IMR-90 (cell line): ENCODE data around the gene ATXN1. TPM values are rescaled to one million over a fixed set of nuclear protein-coding genes. Genes with fewer than 3 reads are reported as not detected.
A peak's percentile ranks its signal among the peaks of the same experiment; 100 is the strongest.

Experiments
- ATAC-seq: fragments of 200-7000 bp; cut with Tn5 transposase; 2 replicates; pipeline ENCODE4 v1.9.1; 2020; ENCODE audit warnings: low read depth, mild to moderate bottlenecking, moderate library complexity
- BruUV-seq: library from RNA; stranded (reverse); fragments of 400-500 nt; replicated peaks from 2 replicates; lab custom pipeline; 2021; lab: Mats Ljungman, UMichigan
- CTCF ChIA-PET: fragments of 300-600 bp; formaldehyde crosslinking; extraction: SDS; loops from one replicate; lab custom pipeline; 2021; ENCODE audit warnings: antibody characterized with exemption; lab: Yijun Ruan, JAX
- POLR2A ChIA-PET: fragments of 300-600 bp; sonication (Branson Sonifier 250); formaldehyde crosslinking; loops from one replicate; lab custom pipeline; 2022; ENCODE audit warnings: antibody characterized with exemption; ENCODE audit not compliant: unreplicated experiment; lab: Charles Lee
- DNase-seq: peaks from one replicate; pipeline ENCODE4 v3.0.0; 2013
- H2AFZ ChIP-seq: replicated peaks from 2 replicates; pipeline ENCODE3; 2013; ENCODE audit warnings: low read length, mild to moderate bottlenecking; ENCODE audit not compliant: poor library complexity
- H2AK5ac ChIP-seq: 2 replicates; pipeline ENCODE4 v1.6.1; 2013; ENCODE audit warnings: low read depth, low read length, inconsistent platforms
- H2AK9ac ChIP-seq: replicated peaks from 2 replicates; pipeline ENCODE3; 2013; ENCODE audit warnings: mild to moderate bottlenecking, low read depth, low read length, moderate library complexity; ENCODE audit not compliant: poor library complexity
- H2BK120ac ChIP-seq: 2 replicates; pipeline ENCODE4 v1.6.1; 2013; ENCODE audit warnings: low read depth, low read length, inconsistent platforms
- H2BK15ac ChIP-seq: 3 replicates; pipeline ENCODE4 v1.6.1; 2013; ENCODE audit warnings: low read depth, low read length, inconsistent platforms
- H2BK20ac ChIP-seq: 2 replicates; pipeline ENCODE4 v1.6.1; 2013; ENCODE audit warnings: low read depth, mild to moderate bottlenecking, inconsistent platforms, low read length, moderate library complexity
- H2BK5ac ChIP-seq: 2 replicates; pipeline ENCODE4 v1.6.1; 2013; ENCODE audit warnings: mild to moderate bottlenecking, low read depth, low read length, inconsistent platforms; ENCODE audit not compliant: poor library complexity, severe bottlenecking
- H3K14ac ChIP-seq: replicated peaks from 2 replicates; pipeline ENCODE4 v1.6.1; 2013; ENCODE audit warnings: low read depth, low read length, inconsistent platforms
- H3K18ac ChIP-seq: 2 replicates; pipeline ENCODE4 v1.6.1; 2013; ENCODE audit warnings: low read depth, low read length, control low read depth
- H3K23ac ChIP-seq: 2 replicates; pipeline ENCODE4 v1.6.1; 2013; ENCODE audit warnings: low read depth, low read length, inconsistent platforms
- H3K27ac ChIP-seq: 2 replicates; pipeline ENCODE4 v1.5.1; 2013; ENCODE audit warnings: mild to moderate bottlenecking, control low read depth, low read length; ENCODE audit not compliant: insufficient read depth
- H3K27me3 ChIP-seq: 2 replicates; pipeline ENCODE4 v1.6.1; 2013; ENCODE audit warnings: low read length; ENCODE audit not compliant: control insufficient read depth, insufficient read depth
- H3K36me3 ChIP-seq: 2 replicates; pipeline ENCODE4 v1.6.1; 2013; ENCODE audit warnings: low read length, mixed read lengths; ENCODE audit not compliant: control insufficient read depth, insufficient read depth
- H3K4ac ChIP-seq: 2 replicates; pipeline ENCODE4 v1.6.1; 2013; ENCODE audit warnings: low read depth, low read length, inconsistent platforms
- H3K4me1 ChIP-seq: 2 replicates; pipeline ENCODE4 v1.6.1; 2013; ENCODE audit warnings: low read length, mixed read lengths; ENCODE audit not compliant: control insufficient read depth, insufficient read depth
- H3K4me2 ChIP-seq: 2 replicates; pipeline ENCODE4 v1.6.1; 2013; ENCODE audit warnings: low read depth, mild to moderate bottlenecking, control low read depth, low read length, moderate library complexity
- H3K4me3 ChIP-seq: 2 replicates; pipeline ENCODE4 v1.5.1; 2013; ENCODE audit warnings: low read depth, mild to moderate bottlenecking, control low read depth, low read length, moderate library complexity; ENCODE audit not compliant: insufficient read depth
- H3K56ac ChIP-seq: 2 replicates; pipeline ENCODE4 v1.6.1; 2013; ENCODE audit warnings: low read length, inconsistent platforms; ENCODE audit not compliant: insufficient read depth; ENCODE audit errors: extremely low read depth
- H3K79me1 ChIP-seq, 2 experiments: 2 replicates each; pipeline ENCODE4 v1.6.1; 2013; ENCODE audit warnings: low read length in 2 of 2, inconsistent platforms in 1 of 2, low read depth in 1 of 2
- H3K9ac ChIP-seq: 2 replicates; pipeline ENCODE4 v1.6.1; 2013; ENCODE audit warnings: low read depth, low read length, control low read depth
- H3K9me1 ChIP-seq: 2 replicates; pipeline ENCODE4 v1.6.1; 2013; ENCODE audit warnings: low read length, inconsistent platforms; ENCODE audit not compliant: insufficient read depth
- H3K9me3 ChIP-seq: 2 replicates; pipeline ENCODE4 v1.6.1; 2013; ENCODE audit warnings: low read length; ENCODE audit not compliant: control insufficient read depth, insufficient read depth
- H4K20me1 ChIP-seq: 2 replicates; pipeline ENCODE4 v1.6.1; 2013; ENCODE audit warnings: low read length, inconsistent platforms; ENCODE audit not compliant: insufficient read depth
- H4K5ac ChIP-seq: 2 replicates; pipeline ENCODE4 v1.6.1; 2013; ENCODE audit warnings: mild to moderate bottlenecking, low read depth, low read length, control low read depth
- H4K8ac ChIP-seq, 2 experiments: 2 replicates each; pipeline ENCODE4 v1.6.1; 2013; ENCODE audit warnings: low read depth in 2 of 2, low read length in 2 of 2, control low read depth in 1 of 2, inconsistent platforms in 1 of 2
- H4K91ac ChIP-seq: 2 replicates; pipeline ENCODE4 v1.6.1; 2013; ENCODE audit warnings: low read depth, low read length, inconsistent platforms; ENCODE audit not compliant: insufficient read depth
- BHLHE40 ChIP-seq: fragments of 150-350 bp; IDR thresholded peaks from 2 replicates; pipeline ENCODE4 v1.6.1; 2016; ENCODE audit warnings: mild to moderate bottlenecking, low read depth, low read length
- CHD1 ChIP-seq: IDR thresholded peaks from 2 replicates; pipeline ENCODE4 v1.6.1; 2012; ENCODE audit warnings: low read depth, low read length, improper control_type of control experiment
- FOS ChIP-seq: fragments of 150-350 bp; IDR thresholded peaks from 2 replicates; pipeline ENCODE4 v1.6.1; 2016; ENCODE audit warnings: low read depth, low read length
- MAFK ChIP-seq: IDR thresholded peaks from 2 replicates; pipeline ENCODE4 v1.6.1; 2012; ENCODE audit warnings: low read depth, low read length, improper control_type of control experiment
- MXI1 ChIP-seq: IDR thresholded peaks from 2 replicates; pipeline ENCODE4 v1.6.1; 2012; ENCODE audit warnings: low read depth, mild to moderate bottlenecking, low read length, moderate library complexity, borderline replicate concordance
- POLR2A ChIP-seq: IDR thresholded peaks from 2 replicates; pipeline ENCODE4 v1.6.1; 2012; ENCODE audit warnings: mild to moderate bottlenecking, low read depth, low read length
- RAD21 ChIP-seq: IDR thresholded peaks from 2 replicates; pipeline ENCODE4 v1.6.1; 2012; ENCODE audit warnings: low read length, improper control_type of control experiment
- SMC3 ChIP-seq: fragments of 150-350 bp; IDR thresholded peaks from 2 replicates; pipeline ENCODE4 v1.6.1; 2016; ENCODE audit warnings: low read depth, mild to moderate bottlenecking, antibody characterized with exemption, low read length, moderate library complexity
- WGBS, 2 experiments: methylation state at CpG; one replicate each; pipeline versions ENCODE4 v1.1.5 to v1.1.7; 2013; ENCODE audit warnings: missing lambda C conversion rate in 2 of 2; ENCODE audit not compliant: insufficient read length in 1 of 2; ENCODE audit errors: extremely low coverage in 2 of 2; 5-methylcytosine and 5-hydroxymethylcytosine counted together
- dilution Hi-C: fragments of 300-500 bp; cut with HindIII; formaldehyde crosslinking; loops from one replicate; pipeline ENCODE4 v1.14.3; 2018; ENCODE audit warnings: low sequenced_read_pairs; ENCODE audit not compliant: unreplicated experiment
- in situ Hi-C: fragments of 300-500 bp; cut with MboI; formaldehyde crosslinking; loops from 3 replicates; pipeline ENCODE4 v1.14.3; 2019; ENCODE audit warnings: low sequenced_read_pairs, inconsistent platforms, mixed read lengths
- intact Hi-C: fragments of 100-400 bp; cut with micrococcal nuclease; formaldehyde crosslinking; loops from 2 replicates; pipeline ENCODE4 v1.10.0; 2022
- polyA plus RNA-seq, 3 experiments: library from polyadenylated mRNA; depleted of rRNA; stranded (reverse); fragments of >200 nt; gene quantifications; 2 replicates each; pipeline ENCODE4 v1.2.3, GENCODE V29; 2012; ENCODE audit warnings: low replicate concordance in 1 of 3
- total RNA-seq: library from RNA; depleted of rRNA; stranded (reverse); fragments of >200 nt; gene quantifications from 2 replicates; pipeline ENCODE4 v1.2.3, GENCODE V29; 2012
- TF ChIP-seq, protein P1 (sequence below): fragments of 150-350 bp; IDR thresholded peaks from 2 replicates; pipeline ENCODE4 v1.6.1; 2016; ENCODE audit warnings: low read depth, mild to moderate bottlenecking, low read length, moderate library complexity, borderline replicate concordance
- TF ChIP-seq, protein P2 (sequence below): conservative IDR thresholded peaks from 2 replicates; pipeline ENCODE4 v1.5.1; 2012; ENCODE audit warnings: mild to moderate bottlenecking, low read depth, low read length, improper control_type of control experiment

The ATXN1 gene
- total and polyA plus RNA-seq, 2 of the 4 experiments (the other 2 are of a cell fraction), result 7.3 to 11.1 TPM

DNA sequence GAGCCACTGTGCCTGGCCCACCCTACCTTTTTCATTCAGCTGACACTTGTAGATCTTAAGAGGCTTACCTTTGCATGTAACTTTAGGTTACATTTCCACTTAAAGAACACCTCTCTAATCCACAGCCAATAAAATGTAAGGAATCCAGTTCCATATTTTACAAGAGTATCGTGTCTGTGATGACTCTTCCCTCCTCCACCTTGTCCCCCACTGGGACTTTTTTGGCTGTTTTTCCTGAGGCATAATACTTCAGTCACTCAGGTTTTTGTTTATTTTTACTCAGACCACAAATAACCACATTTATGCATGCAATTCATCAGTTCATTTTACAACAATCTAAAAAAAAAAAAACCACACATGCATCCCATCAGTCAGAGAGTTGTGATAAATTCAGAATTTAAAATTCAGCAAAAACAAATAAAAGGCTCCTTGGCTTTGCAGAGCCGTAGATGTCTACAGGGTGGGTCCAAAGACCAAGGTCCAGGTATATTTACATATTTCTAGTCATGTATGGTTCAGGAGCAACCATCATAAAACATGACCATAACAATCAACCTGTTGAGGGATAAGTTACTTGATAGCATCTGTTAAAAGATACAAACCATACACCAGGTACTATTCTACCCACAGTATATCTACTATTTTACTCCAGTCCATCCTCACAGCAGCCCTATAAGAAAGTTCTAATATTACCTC lies 9.9 kb downstream of the ATXN1 start:
- TF ChIP-seq BHLHE40 (no peak), RAD21 (no peak), POLR2A (no peak), MXI1 (no peak), MAFK (no peak), CHD1 (no peak), FOS (no peak), SMC3 (no peak)
- TF ChIP-seq, protein P1, sequence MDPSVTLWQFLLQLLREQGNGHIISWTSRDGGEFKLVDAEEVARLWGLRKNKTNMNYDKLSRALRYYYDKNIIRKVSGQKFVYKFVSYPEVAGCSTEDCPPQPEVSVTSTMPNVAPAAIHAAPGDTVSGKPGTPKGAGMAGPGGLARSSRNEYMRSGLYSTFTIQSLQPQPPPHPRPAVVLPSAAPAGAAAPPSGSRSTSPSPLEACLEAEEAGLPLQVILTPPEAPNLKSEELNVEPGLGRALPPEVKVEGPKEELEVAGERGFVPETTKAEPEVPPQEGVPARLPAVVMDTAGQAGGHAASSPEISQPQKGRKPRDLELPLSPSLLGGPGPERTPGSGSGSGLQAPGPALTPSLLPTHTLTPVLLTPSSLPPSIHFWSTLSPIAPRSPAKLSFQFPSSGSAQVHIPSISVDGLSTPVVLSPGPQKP, result no peak
- TF ChIP-seq, protein P2, sequence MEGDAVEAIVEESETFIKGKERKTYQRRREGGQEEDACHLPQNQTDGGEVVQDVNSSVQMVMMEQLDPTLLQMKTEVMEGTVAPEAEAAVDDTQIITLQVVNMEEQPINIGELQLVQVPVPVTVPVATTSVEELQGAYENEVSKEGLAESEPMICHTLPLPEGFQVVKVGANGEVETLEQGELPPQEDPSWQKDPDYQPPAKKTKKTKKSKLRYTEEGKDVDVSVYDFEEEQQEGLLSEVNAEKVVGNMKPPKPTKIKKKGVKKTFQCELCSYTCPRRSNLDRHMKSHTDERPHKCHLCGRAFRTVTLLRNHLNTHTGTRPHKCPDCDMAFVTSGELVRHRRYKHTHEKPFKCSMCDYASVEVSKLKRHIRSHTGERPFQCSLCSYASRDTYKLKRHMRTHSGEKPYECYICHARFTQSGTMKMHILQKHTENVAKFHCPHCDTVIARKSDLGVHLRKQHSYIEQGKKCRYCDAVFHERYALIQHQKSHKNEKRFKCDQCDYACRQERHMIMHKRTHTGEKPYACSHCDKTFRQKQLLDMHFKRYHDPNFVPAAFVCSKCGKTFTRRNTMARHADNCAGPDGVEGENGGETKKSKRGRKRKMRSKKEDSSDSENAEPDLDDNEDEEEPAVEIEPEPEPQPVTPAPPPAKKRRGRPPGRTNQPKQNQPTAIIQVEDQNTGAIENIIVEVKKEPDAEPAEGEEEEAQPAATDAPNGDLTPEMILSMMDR, result no peak
- Histone ChIP-seq H3K79me1 (peaks cover 30 to 61% of the 10 kb centered on the region in 2 experiments), H2AK5ac (no peak overlapping the region; the same call in 1 of the 2 replicates), H3K4ac (no peak overlapping the region; the same call in 1 of the 2 replicates), H3K27me3 (no peaks in the 10 kb centered on the region), H4K5ac (no peak overlapping the region), H4K91ac (no peak overlapping the region), H3K9me1 (peaks cover 25% of the 10 kb centered on the region), H2BK120ac (no peak overlapping the region), H3K9ac (no peak overlapping the region), H2BK5ac (peak overlapping the region; percentile 32), H3K36me3 (peaks cover 11% of the 10 kb centered on the region), H3K18ac (no peak overlapping the region; the same call in 1 of the 2 replicates), H4K8ac (no peak overlapping the region; a peak in 1 of 4 replicates), H2AK9ac (no peak overlapping the region), H3K23ac (no peak overlapping the region), H2BK15ac (no peak overlapping the region), H3K56ac (no peak overlapping the region), H3K4me3 (no peak overlapping the region), H2AFZ (no peak overlapping the region), H3K14ac (no peak overlapping the region), H3K4me2 (no peak overlapping the region; the same call in 1 of the 2 replicates), H4K20me1 (peaks cover 41% of the 10 kb centered on the region; the same call in 1 of the 2 replicates), H3K27ac (no peak overlapping the region), H3K4me1 (peaks cover 18% of the 10 kb centered on the region), H2BK20ac (0 out of 2 replicates have a peak overlapping the region, but pooled peaks have one; percentile 50), H3K9me3 (no peaks in the 10 kb centered on the region)
- ATAC-seq, result no peak
- ChIA-PET CTCF (interaction anchor here (1.0 kb wide), 1 partner anchor 19 kb away, joined by 3 read pairs; no protein-coding TSS in a partner anchor), POLR2A (no interaction called here)
- peak; percentile 53 for DNase-seq
- intact Hi-C loops, result no loop called here
- 20% methylated on average over 1 of the region's 2 CpGs; no CpG with 5 or more reads in 1 of the 2 experiments for WGBS, 2 experiments
- in situ Hi-C loops, result no loop called here
- BruUV-seq, result no TSS peak
- dilution Hi-C loops, result no loop called here
